Loucy (cell line): Measurements from ENCODE around the gene RNF168.
"Not testable (repeated sequence)": the region's sequence is repeated elsewhere in the genome, so short reads cannot be mapped to it uniquely, and the experiment has no call there.

ENCODE experiments used
- H2AFZ ChIP-seq: fragments of 200-600 bp; sonication (generic); 2 replicates; pipeline ENCODE4 v1.6.0; 2016; ENCODE audit warnings: antibody characterized with exemption, mild to moderate bottlenecking, low read length, moderate library complexity
- H3F3A ChIP-seq: fragments of 200-600 bp; 2 replicates; pipeline ENCODE4 v1.6.0; 2016; ENCODE audit warnings: antibody characterized with exemption, low read depth, mild to moderate bottlenecking
- H3K27me3 ChIP-seq: fragments of 200-600 bp; sonication (generic); 2 replicates; pipeline ENCODE4 v1.6.1; 2014; ENCODE audit warnings: low read length, mild to moderate bottlenecking; ENCODE audit not compliant: insufficient read depth, poor library complexity, severe bottlenecking
- H3K36me3 ChIP-seq: fragments of 200-600 bp; sonication (generic); 2 replicates; pipeline ENCODE4 v1.6.1; 2016; ENCODE audit warnings: low read length; ENCODE audit not compliant: insufficient read depth
- H3K4me1 ChIP-seq: fragments of 200-600 bp; sonication (generic); 2 replicates; pipeline ENCODE4 v1.5.1; 2014; ENCODE audit warnings: low read length, mild to moderate bottlenecking; ENCODE audit not compliant: insufficient read depth, poor library complexity, severe bottlenecking
- H3K4me2 ChIP-seq: fragments of 200-600 bp; sonication (generic); 2 replicates; pipeline ENCODE4 v1.6.0; 2014; ENCODE audit warnings: antibody characterized with exemption, low read length, low read depth, mild to moderate bottlenecking; ENCODE audit not compliant: poor library complexity, severe bottlenecking
- H3K4me3 ChIP-seq: fragments of 200-600 bp; sonication (generic); 2 replicates; pipeline ENCODE4 v1.5.1; 2014; ENCODE audit warnings: low read length, mild to moderate bottlenecking, mixed read lengths; ENCODE audit not compliant: poor library complexity, severe bottlenecking
- H3K79me2 ChIP-seq: fragments of 200-600 bp; sonication (generic); 2 replicates; pipeline ENCODE4 v1.6.1; 2014; ENCODE audit warnings: low read length; ENCODE audit not compliant: insufficient read depth
- H3K9ac ChIP-seq: fragments of 200-600 bp; sonication (generic); 2 replicates; pipeline ENCODE4 v1.6.0; 2014; ENCODE audit warnings: mild to moderate bottlenecking, low read depth, low read length, moderate library complexity; ENCODE audit not compliant: poor library complexity, severe bottlenecking
- H3K9me2 ChIP-seq: fragments of 200-600 bp; sonication (generic); replicated peaks from 2 replicates; pipeline ENCODE4 v1.6.1; 2016; ENCODE audit warnings: low read depth, low read length, mixed read lengths
- H3K9me3 ChIP-seq: fragments of 200-600 bp; sonication (generic); 2 replicates; pipeline ENCODE4 v1.6.1; 2014; ENCODE audit warnings: mild to moderate bottlenecking, antibody characterized with exemption, low read length, low read depth; ENCODE audit not compliant: insufficient read depth
- H4K20me1 ChIP-seq: fragments of 200-600 bp; sonication (generic); 2 replicates; pipeline ENCODE4 v1.6.0; 2014; ENCODE audit warnings: antibody characterized with exemption, low read length, mild to moderate bottlenecking; ENCODE audit not compliant: insufficient read depth, poor library complexity, severe bottlenecking
- CTCF ChIP-seq: fragments of 200-600 bp; sonication (generic); conservative IDR thresholded peaks from 2 replicates; pipeline ENCODE4 v1.5.1; 2014; ENCODE audit warnings: mild to moderate bottlenecking, antibody characterized with exemption, low read length
- EZH2phosphoT487 ChIP-seq: fragments of 200-600 bp; IDR thresholded peaks from 2 replicates; pipeline ENCODE4 v1.6.1; 2018; ENCODE audit warnings: antibody characterized with exemption, mild to moderate bottlenecking, moderate library complexity, borderline replicate concordance

Gene RNF168

GRCh38 chr3:196514913-196515621, 11.5 kb upstream of the RNF168 start, which contains the start of gene SMCO1:
TSS of gene SMCO1 (minus strand) at chr3:196515346. CDS start at chr3:196515209, 137 bp downstream.
- Histone ChIP-seq H3K4me2 (peak within 1 kb of the TSS; percentile 31), H2AFZ (no peak within 1 kb of the TSS), H3K9me3 (peaks cover 2% of the 10 kb centered on the region; the same call in 1 of the 2 replicates), H4K20me1 (no peaks in the 10 kb centered on the region), H3K9me2 (no peaks in the 10 kb centered on the region), H3F3A (peaks cover 6% of the 10 kb centered on the region; the same call in 1 of the 2 replicates), H3K9ac (peak within 1 kb of the TSS; percentile 40), H3K79me2 (peaks cover 52% of the 10 kb centered on the region), H3K36me3 (no peaks in the 10 kb centered on the region), H3K4me1 (peaks cover 59% of the 10 kb centered on the region), H3K27me3 (no peaks in the 10 kb centered on the region), H3K4me3 (no peak within 1 kb of the TSS)
- no peak for TF ChIP-seq CTCF

- no peak overlapping the region for H2AFZ ChIP-seq
- no peak overlapping the region for H3K4me3 ChIP-seq
- H3K4me2 ChIP-seq: no peak overlapping the region
- H3K27me3 ChIP-seq: no peaks in the 10 kb centered on the region
- H4K20me1 ChIP-seq: no peaks in the 10 kb centered on the region
- no peaks in the 10 kb centered on the region for H3K36me3 ChIP-seq
- peaks cover 61% of the 10 kb centered on the region for H3K4me1 ChIP-seq
- H3K9me2 ChIP-seq: no peaks in the 10 kb centered on the region
- no peaks in the 10 kb centered on the region for H3K9me3 ChIP-seq
- H3F3A ChIP-seq: peaks cover 8% of the 10 kb centered on the region; the same call in 1 of the 2 replicates
- peaks cover 59% of the 10 kb centered on the region for H3K79me2 ChIP-seq
- H3K9ac ChIP-seq: peak overlapping the region; percentile 40
- TF ChIP-seq CTCF: no peak
- TF ChIP-seq EZH2phosphoT487: no peak
Observed at GRCh38 chr3:196514350-196514716, 10.8 kb upstream of the RNF168 start.

- H3K4me2 ChIP-seq: no peak overlapping the region
- no peaks in the 10 kb centered on the region for H3K36me3 ChIP-seq
- H3K9ac ChIP-seq: no peak overlapping the region
- H3K9me3 ChIP-seq: no peaks in the 10 kb centered on the region
- no peak overlapping the region for H2AFZ ChIP-seq
- H3K4me1 ChIP-seq: peaks cover 61% of the 10 kb centered on the region
- no peak overlapping the region for H3K4me3 ChIP-seq
- H3F3A ChIP-seq: peaks cover 8% of the 10 kb centered on the region; the same call in 1 of the 2 replicates
- TF ChIP-seq EZH2phosphoT487 (no peak), CTCF (no peak)
- no peaks in the 10 kb centered on the region for H3K27me3 ChIP-seq
- no peaks in the 10 kb centered on the region for H4K20me1 ChIP-seq
- H3K79me2 ChIP-seq: peaks cover 61% of the 10 kb centered on the region
- H3K9me2 ChIP-seq: no peaks in the 10 kb centered on the region
Observed at GRCh38 chr3:196513697-196514349, 10.3 kb upstream of the RNF168 start.

GRCh38 chr3:196511646-196512425, 8.3 kb upstream of the RNF168 start:
- not testable (repeated sequence) for H3K27me3 ChIP-seq, H2AFZ ChIP-seq, H3F3A ChIP-seq, H3K9me2 ChIP-seq, H4K20me1 ChIP-seq, H3K9me3 ChIP-seq, H3K36me3 ChIP-seq
- Histone ChIP-seq H3K4me3 (peak overlapping the region; percentile 28), H3K4me2 (peak overlapping the region; percentile 56), H3K9ac (peak overlapping the region; percentile 69), H3K4me1 (peaks cover 52% of the 10 kb centered on the region), H3K79me2 (peaks cover 62% of the 10 kb centered on the region)

GRCh38 chr3:196511108-196511507, 7.5 kb upstream of the RNF168 start:
- not testable (repeated sequence) for H3K4me3 ChIP-seq
- peak overlapping the region; percentile 10 for H3K4me2 ChIP-seq

More at GRCh38 chr3:196511108-196511507, 7.5 kb upstream of the RNF168 start:
- not testable (repeated sequence) for H3K36me3 ChIP-seq, H2AFZ ChIP-seq, H3K27me3 ChIP-seq, H4K20me1 ChIP-seq, H3F3A ChIP-seq, H3K9me2 ChIP-seq
- peaks cover 13% of the 10 kb centered on the region; the same call in 1 of the 2 replicates for H3K9me3 ChIP-seq
- peaks cover 59% of the 10 kb centered on the region for H3K79me2 ChIP-seq
- H3K9ac ChIP-seq: peak overlapping the region; percentile 53
- peaks cover 46% of the 10 kb centered on the region for H3K4me1 ChIP-seq
